H9 (cell line): ENCODE results near the gene IQCE. TPM values are rescaled to one million over a fixed set of nuclear protein-coding genes. Genes with fewer than 3 reads are reported as not detected.
A peak's percentile ranks its signal among the peaks of the same experiment; 100 is the strongest.

Source experiments
- DNase-seq: peaks from one replicate; pipeline ENCODE4 v3.0.0-alpha.2; 2017
- H2AFZ ChIP-seq: one replicate; pipeline ENCODE4 v1.6.1; 2013; ENCODE audit warnings: mild to moderate bottlenecking, low read length, control low read depth, moderate library complexity
- H2AK5ac ChIP-seq: 2 replicates; pipeline ENCODE4 v1.6.1; 2013; ENCODE audit warnings: low read length, control low read depth, mixed read lengths; ENCODE audit not compliant: insufficient read length
- H2BK120ac ChIP-seq: one replicate; pipeline ENCODE4 v1.6.1; 2013; ENCODE audit warnings: low read depth, mild to moderate bottlenecking, low read length, control low read depth, inconsistent platforms; ENCODE audit not compliant: poor library complexity, severe bottlenecking
- H2BK12ac ChIP-seq: 2 replicates; pipeline ENCODE4 v1.6.1; 2013; ENCODE audit warnings: low read length, control low read depth, mixed read lengths, low read depth; ENCODE audit not compliant: insufficient read length
- H2BK15ac ChIP-seq: 2 replicates; pipeline ENCODE4 v1.6.1; 2013; ENCODE audit warnings: low read depth, low read length, control low read depth
- H2BK20ac ChIP-seq: one replicate; pipeline ENCODE4 v1.6.1; 2013; ENCODE audit warnings: low read depth, mild to moderate bottlenecking, low read length, control low read depth, inconsistent platforms; ENCODE audit not compliant: poor library complexity, severe bottlenecking
- H2BK5ac ChIP-seq: 2 replicates; pipeline ENCODE4 v1.6.1; 2013; ENCODE audit warnings: low read length, control low read depth, mixed read lengths; ENCODE audit not compliant: insufficient read length
- H3K14ac ChIP-seq: 2 replicates; pipeline ENCODE4 v1.6.1; 2013; ENCODE audit warnings: low read length, control low read depth; ENCODE audit not compliant: insufficient read depth
- H3K18ac ChIP-seq: 2 replicates; pipeline ENCODE4 v1.6.1; 2013; ENCODE audit warnings: low read depth, mild to moderate bottlenecking, mixed read lengths, low read length, control low read depth; ENCODE audit not compliant: insufficient read length
- H3K23ac ChIP-seq: 2 replicates; pipeline ENCODE4 v1.6.1; 2013; ENCODE audit warnings: low read length, control low read depth, mixed read lengths, low read depth; ENCODE audit not compliant: insufficient read length
- H3K23me2 ChIP-seq: 2 replicates; pipeline ENCODE4 v1.6.1; 2013; ENCODE audit warnings: low read depth, mild to moderate bottlenecking, mixed read lengths, low read length, control low read depth; ENCODE audit not compliant: insufficient read length, poor library complexity, severe bottlenecking
- H3K27ac ChIP-seq: 2 replicates; pipeline ENCODE4 v1.5.1; 2013; ENCODE audit warnings: low read length, control low read depth, mixed read lengths, low read depth; ENCODE audit not compliant: insufficient read length
- H3K27me3 ChIP-seq: 2 replicates; pipeline ENCODE4 v1.6.1; 2013; ENCODE audit warnings: low read length, control low read depth, inconsistent platforms; ENCODE audit not compliant: insufficient read depth
- H3K4ac ChIP-seq: 2 replicates; pipeline ENCODE4 v1.6.1; 2013; ENCODE audit warnings: low read depth, mild to moderate bottlenecking, control low read depth, inconsistent platforms, low read length, moderate library complexity
- H3K4me1 ChIP-seq: 2 replicates; pipeline ENCODE4 v1.6.1; 2013; ENCODE audit warnings: low read length, control low read depth, inconsistent platforms; ENCODE audit not compliant: insufficient read depth
- H3K4me2 ChIP-seq: 2 replicates; pipeline ENCODE4 v1.6.1; 2013; ENCODE audit warnings: low read length, control low read depth, mixed read lengths; ENCODE audit not compliant: insufficient read length, insufficient read depth
- H3K56ac ChIP-seq: 2 replicates; pipeline ENCODE4 v1.6.1; 2013; ENCODE audit warnings: low read depth, mild to moderate bottlenecking, mixed read lengths, low read length, control low read depth; ENCODE audit not compliant: insufficient read length
- H3K79me1 ChIP-seq: 2 replicates; pipeline ENCODE4 v1.6.1; 2013; ENCODE audit warnings: low read depth, mild to moderate bottlenecking, moderate library complexity, low read length, control low read depth, inconsistent platforms; ENCODE audit not compliant: insufficient read depth, poor library complexity, severe bottlenecking
- H3K79me2 ChIP-seq: 2 replicates; pipeline ENCODE4 v1.6.1; 2013; ENCODE audit warnings: low read length, control low read depth, inconsistent platforms; ENCODE audit not compliant: insufficient read depth
- H3K9ac ChIP-seq: 2 replicates; pipeline ENCODE4 v1.6.1; 2013; ENCODE audit warnings: low read length, control low read depth, mixed read lengths; ENCODE audit not compliant: insufficient read length; ENCODE audit errors: extremely low read depth
- H3K9me3 ChIP-seq: one replicate; pipeline ENCODE4 v1.6.1; 2013; ENCODE audit warnings: low read depth, low read length, inconsistent platforms; ENCODE audit not compliant: control insufficient read depth
- H3T11ph ChIP-seq: one replicate; pipeline ENCODE4 v1.6.1; 2013; ENCODE audit warnings: mild to moderate bottlenecking, low read length, control low read depth, inconsistent platforms
- H4K20me1 ChIP-seq: one replicate; pipeline ENCODE4 v1.6.1; 2013; ENCODE audit not compliant: control insufficient read depth, insufficient read length, insufficient read depth
- H4K5ac ChIP-seq: 2 replicates; pipeline ENCODE4 v1.6.1; 2013; ENCODE audit warnings: low read depth, mild to moderate bottlenecking, mixed read lengths, low read length, control low read depth; ENCODE audit not compliant: insufficient read length
- H4K8ac ChIP-seq: replicated peaks from 2 replicates; pipeline ENCODE4 v1.6.1; 2013; ENCODE audit warnings: low read length, control low read depth, mixed read lengths, low read depth; ENCODE audit not compliant: insufficient read length
- H4K91ac ChIP-seq: 2 replicates; pipeline ENCODE4 v1.6.1; 2013; ENCODE audit warnings: low read depth, mild to moderate bottlenecking, moderate library complexity, mixed read lengths, low read length, control low read depth; ENCODE audit not compliant: insufficient read length
- H3K27ac Mint-ChIP-seq, 3 experiments: 2 replicates in 2 of 3; 3 replicates in 1 of 3; pipeline ENCODE4 v1.8.0; 2020 to 2021; ENCODE audit warnings: mixed read lengths in 3 of 3, mild to moderate bottlenecking in 1 of 3, moderate library complexity in 1 of 3
- H3K27me3 Mint-ChIP-seq: 2 replicates; pipeline ENCODE4 v1.8.0; 2021; ENCODE audit warnings: low read depth, mild to moderate bottlenecking, moderate library complexity, mixed read lengths
- H3K36me3 Mint-ChIP-seq, 3 experiments: 2 replicates in 2 of 3; 3 replicates in 1 of 3; pipeline ENCODE4 v1.8.0; 2020 to 2021; ENCODE audit warnings: low read depth in 3 of 3, mixed read lengths in 3 of 3; ENCODE audit not compliant: insufficient read depth in 1 of 3
- H3K4me1 Mint-ChIP-seq, 2 experiments: 2 replicates each; pipeline ENCODE4 v1.8.0; 2020; ENCODE audit warnings: mixed read lengths in 2 of 2
- H3K4me3 Mint-ChIP-seq, 2 experiments: 2 replicates in 1 of 2; 3 replicates in 1 of 2; pipeline ENCODE4 v1.8.0; 2020 to 2021; ENCODE audit warnings: mild to moderate bottlenecking in 2 of 2, mixed read lengths in 2 of 2, moderate library complexity in 1 of 2
- H3K9me3 Mint-ChIP-seq, 2 experiments: 2 replicates in 1 of 2; 3 replicates in 1 of 2; pipeline ENCODE4 v1.8.0; 2020; ENCODE audit warnings: mild to moderate bottlenecking in 2 of 2, mixed read lengths in 2 of 2, moderate library complexity in 1 of 2
- CTCF ChIP-seq: fragments of 200-600 bp; sonication (generic); conservative IDR thresholded peaks from 3 replicates; pipeline ENCODE4 v1.8.0; 2021; ENCODE audit warnings: antibody characterized with exemption, mild to moderate bottlenecking
- WGBS: extraction: QIAGEN DNeasy Blood & Tissue Kit; methylation state at CpG from one replicate; pipeline ENCODE4 v1.1.7; 2013; ENCODE audit warnings: missing lambda C conversion rate, low lambda C conversion rate, mixed read lengths; ENCODE audit not compliant: insufficient read length; ENCODE audit errors: extremely low coverage; 5-methylcytosine and 5-hydroxymethylcytosine counted together
- total RNA-seq: library from RNA; stranded (reverse); gene quantifications from 2 replicates; pipeline ENCODE4 v1.2.1, GENCODE V29; 2021

Gene IQCE
- total RNA-seq, 1 experiment from 2014 or later = 7.0 TPM

- H3K27me3 Mint-ChIP-seq = no peaks in the 10 kb centered on the region
- no peak overlapping the region for H4K5ac ChIP-seq
Observed at GRCh38 chr7:2577914-2578680, 19.3 kb downstream of the IQCE start.

More at GRCh38 chr7:2577914-2578680, 19.3 kb downstream of the IQCE start:
- H3K14ac ChIP-seq = no peak overlapping the region
- H3K56ac ChIP-seq = no peak overlapping the region
- H3K79me2 ChIP-seq = no peaks in the 10 kb centered on the region
- H3K18ac ChIP-seq = no peak overlapping the region
- TF ChIP-seq CTCF = no peak
- H3K23me2 ChIP-seq = no peaks in the 10 kb centered on the region
- no peak overlapping the region for H2BK15ac ChIP-seq
- no peaks in the 10 kb centered on the region for H4K20me1 ChIP-seq
- no peak overlapping the region for H2AFZ ChIP-seq
- Mint-ChIP-seq H3K4me1 (0 out of 4 replicates have a peak, but pooled peaks cover 0 to 2% of the 10 kb centered on the region in 2 experiments), H3K4me3 (no peak overlapping the region), H3K9me3 (peaks cover 0 to 3% of the 10 kb centered on the region in 2 experiments; a peak in 3 of 5 replicates), H3K36me3 (peaks cover 0 to 3% (median 0%) of the 10 kb centered on the region in 3 experiments; a peak in 4 of 7 replicates), H3K27ac (peak overlapping the region in 2 of 3 experiments; percentile 36 to 59; a peak in 3 of 7 replicates)
- no peak overlapping the region for H2BK20ac ChIP-seq
- H3K27me3 ChIP-seq = no peaks in the 10 kb centered on the region
- H3T11ph ChIP-seq = no peak overlapping the region
- no peak overlapping the region for H2BK120ac ChIP-seq
- DNase-seq = no peak
- H3K9ac ChIP-seq = no peak overlapping the region
- no peak overlapping the region for H3K27ac ChIP-seq
- H2AK5ac ChIP-seq = no peak overlapping the region
- no peak overlapping the region for H3K23ac ChIP-seq
- H4K8ac ChIP-seq = no peak overlapping the region
- H2BK5ac ChIP-seq = no peak overlapping the region
- no peaks in the 10 kb centered on the region for H3K79me1 ChIP-seq
- no peak overlapping the region for H4K91ac ChIP-seq
- no peak overlapping the region for H3K4ac ChIP-seq
- no peak overlapping the region for H3K4me2 ChIP-seq
- no CpG with 5 or more reads among the region's 73 CpGs for WGBS
- H3K9me3 ChIP-seq = no peaks in the 10 kb centered on the region
- H3K4me1 ChIP-seq = no peaks in the 10 kb centered on the region
- H2BK12ac ChIP-seq = no peak overlapping the region
